Skeletal muscle satellite cell (primary cell): Measurements from ENCODE around the gene FMR1NB. TPM values are rescaled to one million over a fixed set of nuclear protein-coding genes. Genes with fewer than 3 reads are reported as not detected.

Experiments
- H3K27me3 ChIP-seq: 2 replicates; pipeline ENCODE4 v1.7.0; 2013; ENCODE audit warnings: low read length; ENCODE audit not compliant: control insufficient read depth, insufficient read depth
- H3K36me3 ChIP-seq: 2 replicates; pipeline ENCODE4 v1.7.0; 2013; ENCODE audit warnings: mild to moderate bottlenecking, control low read depth, low read length; ENCODE audit not compliant: insufficient read depth
- H3K4me1 ChIP-seq: 2 replicates; pipeline ENCODE4 v1.7.0; 2013; ENCODE audit warnings: low read length; ENCODE audit not compliant: control insufficient read depth, insufficient read depth
- H3K4me2 ChIP-seq: 2 replicates; pipeline ENCODE4 v1.7.0; 2013; ENCODE audit warnings: mild to moderate bottlenecking, low read length
- H3K4me3 ChIP-seq: 2 replicates; pipeline ENCODE4 v1.7.0; 2013; ENCODE audit warnings: low read length
- H3K9ac ChIP-seq: 2 replicates; pipeline ENCODE4 v1.7.0; 2013; ENCODE audit warnings: mild to moderate bottlenecking, low read depth, low read length, moderate library complexity
- H3K9me3 ChIP-seq: replicated peaks from 2 replicates; pipeline ENCODE4 v1.7.0; 2013; ENCODE audit warnings: mild to moderate bottlenecking, control low read depth, low read length
- total RNA-seq: library from RNA; depleted of rRNA; stranded (reverse); fragments of >200 nt; gene quantifications from 2 replicates; pipeline ENCODE4 v1.2.3, GENCODE V29; 2012; rRNA removed

FMR1NB gene
- not detected in 2 replicates for total RNA-seq

DNA sequence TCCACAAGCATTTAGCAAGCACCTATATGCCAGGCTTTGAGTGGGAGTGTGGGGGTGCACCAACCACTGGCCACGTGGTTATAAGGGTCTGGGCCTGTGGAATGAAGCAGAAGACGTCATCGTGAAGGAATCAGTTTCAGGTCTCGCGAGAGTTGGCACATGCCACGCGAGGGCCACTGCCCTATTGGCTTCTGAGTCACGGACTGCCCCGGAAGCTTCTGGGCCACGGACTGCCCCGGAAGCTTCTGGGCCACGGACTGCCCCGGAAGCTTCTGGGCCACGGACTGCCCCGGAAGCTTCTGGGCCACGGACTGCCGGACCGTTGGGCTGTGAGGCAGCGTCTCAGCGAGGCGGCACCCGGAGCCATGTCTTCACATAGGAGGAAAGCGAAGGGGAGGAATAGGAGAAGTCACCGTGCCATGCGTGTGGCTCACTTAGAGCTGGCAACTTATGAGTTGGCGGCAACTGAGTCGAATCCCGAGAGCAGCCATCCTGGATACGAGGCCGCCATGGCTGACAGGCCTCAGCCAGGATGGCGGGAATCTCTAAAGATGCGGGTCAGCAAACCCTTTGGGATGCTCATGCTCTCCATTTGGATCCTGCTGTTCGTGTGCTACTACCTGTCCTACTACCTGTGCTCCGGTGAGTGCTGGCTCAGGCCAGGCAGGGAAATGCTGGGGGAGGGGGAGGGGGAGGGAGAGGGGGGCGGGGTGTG lies at the start of gene FMR1NB:
FMR1NB (plus strand) TSS at position 300 of the 715 bp plus-strand sequence; CDS start at position 366, 66 bp downstream.
- no peaks in the 10 kb centered on the region for H3K4me1 ChIP-seq
- no peak within 1 kb of the TSS for H3K4me2 ChIP-seq
- no peaks in the 10 kb centered on the region for H3K36me3 ChIP-seq
- no peaks in the 10 kb centered on the region for H3K9me3 ChIP-seq
- H3K4me3 ChIP-seq, result no peak within 1 kb of the TSS
- no peak within 1 kb of the TSS for H3K9ac ChIP-seq
- H3K27me3 ChIP-seq, result no peaks in the 10 kb centered on the region

GRCh38 chrX:147933815-147934214 lies 47.3 kb upstream of the FMR1NB start:
- no peaks in the 10 kb centered on the region for H3K27me3 ChIP-seq
- H3K4me1 ChIP-seq, result no peaks in the 10 kb centered on the region
- H3K9ac ChIP-seq, result no peak overlapping the region
- no peaks in the 10 kb centered on the region for H3K9me3 ChIP-seq
- H3K36me3 ChIP-seq, result peaks cover 12% of the 10 kb centered on the region
- no peak overlapping the region for H3K4me2 ChIP-seq
- no peak overlapping the region for H3K4me3 ChIP-seq

DNA sequence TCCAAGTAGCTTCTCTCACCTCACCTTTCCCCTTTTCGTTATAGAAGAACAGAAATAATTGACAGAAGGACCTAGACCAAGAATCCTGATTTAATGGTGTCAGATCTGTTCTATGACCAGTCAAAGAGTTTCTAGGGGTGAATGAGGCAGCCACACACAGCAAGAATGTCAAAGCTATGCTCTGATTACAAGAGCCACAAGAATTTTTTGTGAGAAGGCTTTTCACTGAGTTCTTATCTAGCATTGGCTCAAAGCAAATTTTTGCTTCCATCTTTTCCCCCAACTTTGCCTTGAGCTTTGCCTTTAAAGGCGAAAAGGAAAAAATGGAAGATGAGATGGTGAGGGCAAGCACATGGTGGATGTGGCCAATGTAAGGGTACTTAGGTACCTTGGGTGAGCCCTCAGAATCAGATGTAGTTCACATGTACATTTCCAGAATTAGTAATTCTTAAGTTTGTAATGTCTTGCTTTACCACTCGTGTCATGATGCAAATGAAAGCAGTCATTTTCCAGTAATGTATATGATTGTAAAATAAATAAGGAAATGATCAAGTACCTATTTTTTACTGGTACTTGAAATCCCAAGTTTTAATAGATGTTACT lies 45.9 kb upstream of the FMR1NB start:
- Histone ChIP-seq H3K9me3 (no peaks in the 10 kb centered on the region), H3K9ac (no peak overlapping the region), H3K4me3 (no peak overlapping the region), H3K4me2 (no peak overlapping the region), H3K36me3 (peaks cover 12% of the 10 kb centered on the region), H3K4me1 (no peaks in the 10 kb centered on the region), H3K27me3 (no peaks in the 10 kb centered on the region)

DNA sequence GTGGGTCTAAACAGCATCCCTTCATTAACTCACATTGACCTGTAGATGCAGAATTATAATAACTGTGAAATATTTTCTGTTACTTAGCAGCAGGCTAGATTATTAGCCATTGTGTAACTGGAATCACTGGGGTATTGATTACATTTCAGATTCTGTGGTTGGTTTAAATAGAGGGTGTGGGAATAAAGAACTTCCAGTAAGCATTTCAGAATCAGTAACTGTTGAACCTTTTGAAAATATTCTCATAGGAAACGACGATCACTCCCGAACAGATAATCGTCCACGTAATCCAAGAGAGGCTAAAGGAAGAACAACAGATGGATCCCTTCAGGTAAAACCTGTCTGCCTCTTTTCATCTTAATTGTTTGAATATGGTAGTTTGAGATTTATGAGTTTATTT lies 35.9 kb upstream of the FMR1NB start:
- peaks cover 15% of the 10 kb centered on the region for H3K36me3 ChIP-seq
- H3K4me3 ChIP-seq, result no peak overlapping the region
- no peaks in the 10 kb centered on the region for H3K27me3 ChIP-seq
- H3K4me1 ChIP-seq, result no peaks in the 10 kb centered on the region
- H3K4me2 ChIP-seq, result no peak overlapping the region
- H3K9ac ChIP-seq, result no peak overlapping the region
- no peaks in the 10 kb centered on the region for H3K9me3 ChIP-seq

DNA sequence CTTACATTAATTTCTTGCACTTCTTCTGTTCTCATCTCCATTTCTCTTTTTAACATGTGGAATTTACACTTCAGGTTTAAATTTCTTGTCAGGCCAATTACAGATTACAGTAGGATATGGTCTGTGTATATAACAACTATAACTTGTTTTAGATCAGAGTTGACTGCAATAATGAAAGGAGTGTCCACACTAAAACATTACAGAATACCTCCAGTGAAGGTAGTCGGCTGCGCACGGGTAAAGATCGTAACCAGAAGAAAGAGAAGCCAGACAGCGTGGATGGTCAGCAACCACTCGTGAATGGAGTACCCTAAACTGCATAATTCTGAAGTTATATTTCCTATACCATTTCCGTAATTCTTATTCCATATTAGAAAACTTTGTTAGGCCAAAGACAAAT lies 32.6 kb upstream of the FMR1NB start:
- no peak overlapping the region for H3K4me2 ChIP-seq
- no peaks in the 10 kb centered on the region for H3K27me3 ChIP-seq
- H3K36me3 ChIP-seq, result peaks cover 9% of the 10 kb centered on the region
- H3K4me3 ChIP-seq, result no peak overlapping the region
- H3K9me3 ChIP-seq, result no peaks in the 10 kb centered on the region
- H3K9ac ChIP-seq, result no peak overlapping the region
- H3K4me1 ChIP-seq, result no peaks in the 10 kb centered on the region

DNA sequence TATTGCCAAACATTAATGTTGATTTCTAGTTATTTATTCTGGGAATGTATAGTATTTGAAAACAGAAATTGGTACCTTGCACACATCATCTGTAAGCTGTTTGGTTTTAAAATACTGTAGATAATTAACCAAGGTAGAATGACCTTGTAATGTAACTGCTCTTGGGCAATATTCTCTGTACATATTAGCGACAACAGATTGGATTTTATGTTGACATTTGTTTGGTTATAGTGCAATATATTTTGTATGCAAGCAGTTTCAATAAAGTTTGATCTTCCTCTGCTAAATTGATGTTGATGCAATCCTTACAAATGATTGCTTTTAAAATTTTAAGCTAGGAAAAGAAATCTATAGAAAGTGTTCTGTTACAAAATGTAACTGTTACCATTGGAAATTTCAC lies 30.8 kb upstream of the FMR1NB start:
- Histone ChIP-seq H3K4me2 (no peak overlapping the region), H3K27me3 (no peaks in the 10 kb centered on the region), H3K4me3 (no peak overlapping the region), H3K4me1 (no peaks in the 10 kb centered on the region), H3K9ac (no peak overlapping the region), H3K36me3 (peaks cover 6% of the 10 kb centered on the region), H3K9me3 (no peaks in the 10 kb centered on the region)

DNA sequence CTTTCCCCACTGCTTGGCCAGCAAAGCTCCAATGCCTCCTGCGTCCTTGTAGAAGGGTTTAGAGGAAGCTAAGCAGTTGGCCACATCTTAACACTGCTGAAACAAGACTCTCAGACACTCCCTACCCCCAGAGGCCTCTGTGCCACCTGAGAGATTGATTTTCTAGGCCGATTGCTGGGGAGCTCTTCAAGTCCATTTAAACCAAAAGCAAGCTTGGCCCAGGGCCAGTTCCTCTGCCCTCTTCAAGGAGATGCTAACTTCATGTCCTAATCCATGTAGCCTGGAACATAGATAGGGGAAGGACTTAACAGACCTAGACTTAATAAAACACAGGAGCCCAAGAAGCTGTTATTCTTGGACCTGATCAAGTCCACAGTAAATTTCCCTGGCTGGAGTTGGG lies 27.2 kb upstream of the FMR1NB start:
- Histone ChIP-seq H3K9ac (no peak overlapping the region), H3K9me3 (no peaks in the 10 kb centered on the region), H3K36me3 (no peaks in the 10 kb centered on the region)

GRCh38 chrX:147957291-147957690 lies 23.8 kb upstream of the FMR1NB start:
- no peaks in the 10 kb centered on the region for H3K9me3 ChIP-seq

More for the DNA sequence above, 27.2 kb upstream of the FMR1NB start:
- no peak overlapping the region for H3K4me2 ChIP-seq
- no peaks in the 10 kb centered on the region for H3K27me3 ChIP-seq
- H3K4me3 ChIP-seq, result no peak overlapping the region
- peaks cover 6% of the 10 kb centered on the region for H3K4me1 ChIP-seq

GRCh38 chrX:147958291-147958690 lies 22.8 kb upstream of the FMR1NB start:
- Histone ChIP-seq H3K36me3 (no peaks in the 10 kb centered on the region), H3K4me1 (peaks cover 6% of the 10 kb centered on the region), H3K27me3 (no peaks in the 10 kb centered on the region), H3K4me2 (no peak overlapping the region), H3K9me3 (no peaks in the 10 kb centered on the region), H3K4me3 (no peak overlapping the region), H3K9ac (no peak overlapping the region)

More at GRCh38 chrX:147957291-147957690, 23.8 kb upstream of the FMR1NB start:
- Histone ChIP-seq H3K9ac (no peak overlapping the region), H3K4me1 (peaks cover 6% of the 10 kb centered on the region), H3K27me3 (no peaks in the 10 kb centered on the region), H3K4me2 (no peak overlapping the region), H3K36me3 (no peaks in the 10 kb centered on the region), H3K4me3 (no peak overlapping the region)

GRCh38 chrX:147960722-147961121 lies 20.4 kb upstream of the FMR1NB start:
- Histone ChIP-seq H3K27me3 (no peaks in the 10 kb centered on the region), H3K4me3 (no peak overlapping the region), H3K9me3 (no peaks in the 10 kb centered on the region), H3K4me1 (peaks cover 6% of the 10 kb centered on the region), H3K4me2 (no peak overlapping the region), H3K9ac (no peak overlapping the region), H3K36me3 (no peaks in the 10 kb centered on the region)

DNA sequence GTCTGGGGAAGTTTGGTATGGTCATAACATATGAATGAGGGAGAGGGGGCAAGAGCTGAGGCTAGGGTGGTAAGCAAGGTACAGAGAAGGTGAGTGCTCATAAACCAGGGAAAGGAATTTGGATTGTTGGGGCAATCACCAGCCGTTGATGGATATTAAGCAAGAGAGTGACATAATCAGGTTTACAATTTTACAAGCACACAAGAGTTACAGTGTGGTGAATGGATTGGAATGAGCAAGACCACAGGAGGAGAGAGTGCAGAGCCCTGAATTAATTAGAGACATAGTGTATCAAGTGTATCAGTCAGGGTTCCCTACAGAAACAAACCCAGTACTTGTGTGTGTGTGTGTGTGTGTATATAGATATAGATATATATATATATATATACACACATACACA lies 18.7 kb upstream of the FMR1NB start:
- no peak overlapping the region for H3K9ac ChIP-seq
- no peaks in the 10 kb centered on the region for H3K27me3 ChIP-seq
- no peak overlapping the region for H3K4me2 ChIP-seq
- H3K4me3 ChIP-seq, result no peak overlapping the region
- H3K9me3 ChIP-seq, result no peaks in the 10 kb centered on the region
- peaks cover 6% of the 10 kb centered on the region for H3K4me1 ChIP-seq
- H3K36me3 ChIP-seq, result no peaks in the 10 kb centered on the region

- H3K4me3 ChIP-seq, result no peak overlapping the region
- H3K27me3 ChIP-seq, result no peaks in the 10 kb centered on the region
- H3K4me2 ChIP-seq, result no peak overlapping the region
- no peaks in the 10 kb centered on the region for H3K4me1 ChIP-seq
- H3K36me3 ChIP-seq, result no peaks in the 10 kb centered on the region
- H3K9ac ChIP-seq, result no peak overlapping the region
- H3K9me3 ChIP-seq, result no peaks in the 10 kb centered on the region
These were observed 2.2 kb upstream of the FMR1NB start for GRCh38 chrX:147978931-147979330.
